Measurements from ENCODE around the gene MANBA.

DNA sequence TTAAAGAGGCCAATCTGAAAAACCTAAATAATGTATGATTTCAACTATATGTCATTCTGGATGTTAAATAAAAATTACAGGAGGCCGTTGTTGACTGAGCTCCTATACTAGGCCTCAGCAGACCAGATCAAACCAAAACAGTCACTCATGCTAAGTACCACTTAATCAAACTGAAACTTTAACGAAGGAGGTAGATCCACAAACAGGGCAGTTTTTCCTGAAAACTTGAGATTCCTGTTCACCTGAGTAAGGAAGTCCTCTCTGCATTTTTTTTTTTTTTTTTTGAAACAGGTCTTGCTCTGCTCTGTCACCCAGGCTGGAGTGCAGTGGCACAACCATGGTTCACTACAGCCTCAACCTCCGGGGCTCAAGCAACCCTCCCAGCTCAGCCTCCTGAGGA lies 27.7 kb downstream of the MANBA start:
- TF ChIP-seq, protein P1, sequence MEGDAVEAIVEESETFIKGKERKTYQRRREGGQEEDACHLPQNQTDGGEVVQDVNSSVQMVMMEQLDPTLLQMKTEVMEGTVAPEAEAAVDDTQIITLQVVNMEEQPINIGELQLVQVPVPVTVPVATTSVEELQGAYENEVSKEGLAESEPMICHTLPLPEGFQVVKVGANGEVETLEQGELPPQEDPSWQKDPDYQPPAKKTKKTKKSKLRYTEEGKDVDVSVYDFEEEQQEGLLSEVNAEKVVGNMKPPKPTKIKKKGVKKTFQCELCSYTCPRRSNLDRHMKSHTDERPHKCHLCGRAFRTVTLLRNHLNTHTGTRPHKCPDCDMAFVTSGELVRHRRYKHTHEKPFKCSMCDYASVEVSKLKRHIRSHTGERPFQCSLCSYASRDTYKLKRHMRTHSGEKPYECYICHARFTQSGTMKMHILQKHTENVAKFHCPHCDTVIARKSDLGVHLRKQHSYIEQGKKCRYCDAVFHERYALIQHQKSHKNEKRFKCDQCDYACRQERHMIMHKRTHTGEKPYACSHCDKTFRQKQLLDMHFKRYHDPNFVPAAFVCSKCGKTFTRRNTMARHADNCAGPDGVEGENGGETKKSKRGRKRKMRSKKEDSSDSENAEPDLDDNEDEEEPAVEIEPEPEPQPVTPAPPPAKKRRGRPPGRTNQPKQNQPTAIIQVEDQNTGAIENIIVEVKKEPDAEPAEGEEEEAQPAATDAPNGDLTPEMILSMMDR (IDR thresholded peaks at IDR 0.05), result no peak
- no peak for TF ChIP-seq ZFX (IDR thresholded peaks at IDR 0.05; ENCODE audit: borderline replicate concordance)

Data from 22Rv1 (cell line).